ENCODE measurements around the gene ST8SIA4.

DNA sequence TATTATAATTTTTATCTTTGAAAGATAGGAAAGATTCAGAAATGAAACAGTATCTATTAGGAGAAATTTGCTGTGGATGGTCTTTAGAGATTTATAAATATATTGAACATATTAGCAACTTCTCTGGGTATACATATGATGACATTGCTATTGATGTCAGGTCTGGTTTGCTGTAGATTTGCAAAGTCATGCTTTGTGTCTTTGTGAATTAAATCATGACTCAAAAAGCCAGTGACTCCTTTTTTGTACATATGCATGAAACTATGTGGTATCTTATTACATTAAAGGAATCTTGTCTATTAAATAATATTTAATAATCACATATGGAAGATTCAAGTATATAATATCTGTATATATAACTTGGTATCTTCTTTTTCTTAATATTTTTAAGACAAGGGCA lies 141.9 kb downstream of the ST8SIA4 start:
- TF ChIP-seq, protein P1, sequence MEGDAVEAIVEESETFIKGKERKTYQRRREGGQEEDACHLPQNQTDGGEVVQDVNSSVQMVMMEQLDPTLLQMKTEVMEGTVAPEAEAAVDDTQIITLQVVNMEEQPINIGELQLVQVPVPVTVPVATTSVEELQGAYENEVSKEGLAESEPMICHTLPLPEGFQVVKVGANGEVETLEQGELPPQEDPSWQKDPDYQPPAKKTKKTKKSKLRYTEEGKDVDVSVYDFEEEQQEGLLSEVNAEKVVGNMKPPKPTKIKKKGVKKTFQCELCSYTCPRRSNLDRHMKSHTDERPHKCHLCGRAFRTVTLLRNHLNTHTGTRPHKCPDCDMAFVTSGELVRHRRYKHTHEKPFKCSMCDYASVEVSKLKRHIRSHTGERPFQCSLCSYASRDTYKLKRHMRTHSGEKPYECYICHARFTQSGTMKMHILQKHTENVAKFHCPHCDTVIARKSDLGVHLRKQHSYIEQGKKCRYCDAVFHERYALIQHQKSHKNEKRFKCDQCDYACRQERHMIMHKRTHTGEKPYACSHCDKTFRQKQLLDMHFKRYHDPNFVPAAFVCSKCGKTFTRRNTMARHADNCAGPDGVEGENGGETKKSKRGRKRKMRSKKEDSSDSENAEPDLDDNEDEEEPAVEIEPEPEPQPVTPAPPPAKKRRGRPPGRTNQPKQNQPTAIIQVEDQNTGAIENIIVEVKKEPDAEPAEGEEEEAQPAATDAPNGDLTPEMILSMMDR (IDR thresholded peaks at IDR 0.05 in 2 of 3, conservative IDR thresholded peaks at IDR 0.05 in 1 of 3; ENCODE audit: control insufficient read depth in 2 of 3, extremely low read depth in 1 of 3, insufficient read depth in 1 of 3, low read depth in 3 of 3, low read length in 3 of 3), result no peak
- no peak for TF ChIP-seq BHLHE40 (IDR thresholded peaks at IDR 0.05; ENCODE audit: borderline replicate concordance in 1 of 2, low read depth in 2 of 2, low read length in 1 of 2)
- TF ChIP-seq ELK1 (IDR thresholded peaks at IDR 0.05; ENCODE audit: low read depth, low read length), result no peak
- no peak for TF ChIP-seq POLR2A (IDR thresholded peaks at IDR 0.05; ENCODE audit: low read depth, low read length)
- TF ChIP-seq ZZZ3 (IDR thresholded peaks at IDR 0.05; ENCODE audit: control insufficient read depth, insufficient read length, low read depth), result no peak
- no peak for TF ChIP-seq MTA2 (IDR thresholded peaks at IDR 0.05; ENCODE audit: low read depth)
- TF ChIP-seq, protein P2, sequence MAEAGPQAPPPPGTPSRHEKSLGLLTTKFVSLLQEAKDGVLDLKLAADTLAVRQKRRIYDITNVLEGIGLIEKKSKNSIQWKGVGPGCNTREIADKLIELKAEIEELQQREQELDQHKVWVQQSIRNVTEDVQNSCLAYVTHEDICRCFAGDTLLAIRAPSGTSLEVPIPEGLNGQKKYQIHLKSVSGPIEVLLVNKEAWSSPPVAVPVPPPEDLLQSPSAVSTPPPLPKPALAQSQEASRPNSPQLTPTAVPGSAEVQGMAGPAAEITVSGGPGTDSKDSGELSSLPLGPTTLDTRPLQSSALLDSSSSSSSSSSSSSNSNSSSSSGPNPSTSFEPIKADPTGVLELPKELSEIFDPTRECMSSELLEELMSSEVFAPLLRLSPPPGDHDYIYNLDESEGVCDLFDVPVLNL (IDR thresholded peaks at IDR 0.05; ENCODE audit: low read depth, low read length), result no peak
- no peak for TF ChIP-seq DPF2 (IDR thresholded peaks at IDR 0.05)

Data from GM12878 (cell line).